Ovary (tissue), 9 donors: ENCODE data around the gene ALDOC. TPM values are rescaled to one million over a fixed set of nuclear protein-coding genes. Genes with fewer than 3 reads are reported as not detected.

ENCODE experiments used
- DNase-seq, 5 donors: peaks; one replicate each; pipeline ENCODE4 v3.0.0-alpha.2; 2019 to 2020
- H3K27ac ChIP-seq, 2 donors: fragments of 200-600 bp; one replicate each; pipeline versions ENCODE4 v1.5.1 to v1.8.0; 2019 to 2022
- H3K27me3 ChIP-seq: fragments of 200-600 bp; one replicate; pipeline ENCODE4 v1.8.0; 2022
- H3K36me3 ChIP-seq: fragments of 200-600 bp; sonication (generic); one replicate; pipeline ENCODE4 v1.5.1; 2019
- H3K4me1 ChIP-seq: one replicate; pipeline ENCODE4 v1.8.1; 2013; ENCODE audit warnings: mild to moderate bottlenecking, moderate library complexity; ENCODE audit not compliant: insufficient read depth
- H3K4me3 ChIP-seq: fragments of 200-600 bp; sonication (generic); one replicate; pipeline ENCODE4 v1.5.1; 2017
- H3K9me3 ChIP-seq, 2 donors: fragments of 200-600 bp in 1 of 2; sonication (generic) in 1 of 2; one replicate each; pipeline versions ENCODE4 v1.5.1 to v1.8.1; 2013 to 2019; ENCODE audit warnings: mild to moderate bottlenecking in 1 of 2, moderate library complexity in 1 of 2
- EP300 ChIP-seq: sonication (generic); formaldehyde crosslinking; IDR thresholded peaks from one replicate; pipeline ENCODE4 v1.6.1; 2017; ENCODE audit warnings: antibody characterized with exemption
- POLR2A ChIP-seq: fragments of 450-650 bp; IDR thresholded peaks from one replicate; pipeline ENCODE4 v1.6.1; 2017; ENCODE audit warnings: antibody characterized with exemption, mild to moderate bottlenecking, moderate library complexity
- WGBS, 3 donors: extraction: QIAGEN DNeasy Blood & Tissue Kit in 1 of 3; methylation state at CpG; one replicate each; pipeline versions ENCODE4 v1.1.5 to v1.1.7; 2013 to 2017; 5-methylcytosine and 5-hydroxymethylcytosine counted together
- intact Hi-C, 4 donors: fragments of 100-400 bp; cut with DNase I; formaldehyde crosslinking; loops; one replicate each; pipeline versions ENCODE4 v1.11.0 to v1.15.1; 2022 to 2023
- polyA plus RNA-seq, 2 donors: library from polyadenylated mRNA; stranded (reverse); fragments of 200-250 nt in 1 of 2; fragments of 350-450 nt in 1 of 2; fragmentation: Illumina TruSeq in 1 of 2; extraction: RNeasy Lipid Tissue Mini Kit (QIAGEN cat#74804) in 1 of 2; gene quantifications; one replicate each; pipeline ENCODE4 v1.2.3, GENCODE V29; 2013 to 2014
- total RNA-seq, 7 donors: library from RNA; depleted of rRNA in 2 of 7; stranded (reverse); fragments of >200 nt in 2 of 7; fragmentation: NEBNext Ultra II Directional in 3 of 7; extraction: Animal tissue kit (Norgen Biotek cat#: 25700) in 3 of 7; gene quantifications; one replicate each; pipeline versions ENCODE4 v1.1.0 to v1.2.4, GENCODE V29; 2016 to 2023
- TF ChIP-seq, protein P1 (sequence below), 3 donors: fragments of 450-650 bp in 2 of 3; fragments of 200-600 bp in 1 of 3; IDR thresholded peaks; one replicate each; pipeline versions ENCODE4 v1.5.1 to v1.8.0; 2016 to 2022; ENCODE audit warnings: antibody characterized with exemption in 3 of 3, mild to moderate bottlenecking in 1 of 3
- donor health status: DM: no; HTN: no; CAD: no; lungs with moderate emphysema.
- donor health status: DM: no; HTN: no; CAD: no.
- donor health status: Bipolar disorder and iron deficiency.
- donor health status: DM: yes; HTN: yes; CAD: no.
- donor health status: DM: no; HTN: no; CAD: no.
- donor health status: DM: yes; HTN: yes; CAD: no.

The ALDOC gene
- total and polyA plus RNA-seq, 9 donors, result 17.1 to 71.5 (median 28.4) TPM

DNA sequence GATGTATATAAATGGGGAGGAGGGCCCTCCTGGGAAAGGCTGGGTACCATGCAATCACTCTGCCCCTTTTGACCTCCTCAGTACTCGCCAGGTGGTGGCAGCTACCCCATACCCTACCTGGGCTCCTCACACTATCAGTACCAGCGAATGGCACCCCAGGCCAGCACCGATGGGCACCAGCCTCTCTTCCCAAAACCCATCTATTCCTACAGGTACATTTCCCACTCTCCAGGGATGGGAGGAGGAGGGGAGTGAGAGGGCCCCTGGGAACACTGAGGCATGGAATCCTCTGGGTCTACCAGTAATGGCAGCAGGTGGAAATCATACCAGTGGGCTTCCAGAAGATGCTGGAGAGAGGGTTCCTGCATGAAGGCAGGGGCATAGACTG is 47.7 kb downstream of the ALDOC start:
- DNase-seq, result no peak
- Histone ChIP-seq H3K27ac (no peak overlapping the region), H3K9me3 (no peaks in the 10 kb centered on the region), H3K36me3 (no peaks in the 10 kb centered on the region), H3K4me1 (no peaks in the 10 kb centered on the region), H3K4me3 (no peak overlapping the region), H3K27me3 (no peaks in the 10 kb centered on the region)
- intact Hi-C loops, result no loop called here
- TF ChIP-seq POLR2A (no peak), EP300 (no peak)
- TF ChIP-seq, protein P1, sequence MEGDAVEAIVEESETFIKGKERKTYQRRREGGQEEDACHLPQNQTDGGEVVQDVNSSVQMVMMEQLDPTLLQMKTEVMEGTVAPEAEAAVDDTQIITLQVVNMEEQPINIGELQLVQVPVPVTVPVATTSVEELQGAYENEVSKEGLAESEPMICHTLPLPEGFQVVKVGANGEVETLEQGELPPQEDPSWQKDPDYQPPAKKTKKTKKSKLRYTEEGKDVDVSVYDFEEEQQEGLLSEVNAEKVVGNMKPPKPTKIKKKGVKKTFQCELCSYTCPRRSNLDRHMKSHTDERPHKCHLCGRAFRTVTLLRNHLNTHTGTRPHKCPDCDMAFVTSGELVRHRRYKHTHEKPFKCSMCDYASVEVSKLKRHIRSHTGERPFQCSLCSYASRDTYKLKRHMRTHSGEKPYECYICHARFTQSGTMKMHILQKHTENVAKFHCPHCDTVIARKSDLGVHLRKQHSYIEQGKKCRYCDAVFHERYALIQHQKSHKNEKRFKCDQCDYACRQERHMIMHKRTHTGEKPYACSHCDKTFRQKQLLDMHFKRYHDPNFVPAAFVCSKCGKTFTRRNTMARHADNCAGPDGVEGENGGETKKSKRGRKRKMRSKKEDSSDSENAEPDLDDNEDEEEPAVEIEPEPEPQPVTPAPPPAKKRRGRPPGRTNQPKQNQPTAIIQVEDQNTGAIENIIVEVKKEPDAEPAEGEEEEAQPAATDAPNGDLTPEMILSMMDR (IDR thresholded peaks at IDR 0.05), result no peak
- 86 to 91% (median 88%) methylated on average over 3 of the region's 3 CpGs for WGBS, 3 donors

DNA sequence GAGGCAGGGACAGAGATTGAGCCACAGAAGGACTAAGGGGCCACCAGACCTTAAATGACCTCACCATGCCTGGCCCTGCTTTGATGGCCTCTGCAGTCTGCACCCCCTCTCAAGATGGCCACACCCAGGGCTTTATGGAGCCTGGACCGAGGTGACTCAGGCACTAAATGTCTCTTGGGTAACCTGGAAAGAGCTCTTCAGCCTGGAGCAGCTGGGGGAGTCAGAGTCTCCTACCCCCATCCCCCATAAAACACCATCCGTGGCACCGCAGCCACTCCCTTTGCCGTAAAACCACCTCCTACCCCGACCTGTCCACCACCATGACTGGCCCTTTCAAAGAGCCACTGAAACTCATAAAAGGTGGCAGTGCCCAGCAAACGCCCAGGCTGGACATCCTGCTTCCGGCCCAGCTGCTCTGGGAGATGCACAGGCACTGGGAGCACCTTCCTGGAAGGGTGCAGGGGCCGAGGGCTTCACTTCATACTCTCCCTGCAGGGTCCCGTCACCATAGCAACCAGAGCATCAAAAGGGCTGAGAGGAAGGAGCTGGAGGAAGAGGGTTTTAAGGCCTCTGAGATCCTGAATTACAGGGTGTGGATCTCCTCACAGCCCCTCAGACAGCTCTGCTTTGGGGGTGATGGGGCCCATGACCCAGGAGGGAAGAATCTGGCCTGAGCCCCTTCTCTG is 48.2 kb downstream of the ALDOC start:
- intact Hi-C loops, result no loop called here
- H3K4me3 ChIP-seq, result no peak overlapping the region
- DNase-seq, result no peak
- no peaks in the 10 kb centered on the region for H3K4me1 ChIP-seq
- no peak overlapping the region for H3K27ac ChIP-seq
- WGBS, 3 donors, result 61 to 79% (median 68%) methylated on average over 9 of the region's 9 CpGs
- H3K9me3 ChIP-seq, result no peaks in the 10 kb centered on the region
- TF ChIP-seq EP300, result no peak
- TF ChIP-seq, protein P1 (IDR thresholded peaks at IDR 0.05), result no peak
- TF ChIP-seq POLR2A, result no peak
- no peaks in the 10 kb centered on the region for H3K27me3 ChIP-seq
- H3K36me3 ChIP-seq, result no peaks in the 10 kb centered on the region

DNA sequence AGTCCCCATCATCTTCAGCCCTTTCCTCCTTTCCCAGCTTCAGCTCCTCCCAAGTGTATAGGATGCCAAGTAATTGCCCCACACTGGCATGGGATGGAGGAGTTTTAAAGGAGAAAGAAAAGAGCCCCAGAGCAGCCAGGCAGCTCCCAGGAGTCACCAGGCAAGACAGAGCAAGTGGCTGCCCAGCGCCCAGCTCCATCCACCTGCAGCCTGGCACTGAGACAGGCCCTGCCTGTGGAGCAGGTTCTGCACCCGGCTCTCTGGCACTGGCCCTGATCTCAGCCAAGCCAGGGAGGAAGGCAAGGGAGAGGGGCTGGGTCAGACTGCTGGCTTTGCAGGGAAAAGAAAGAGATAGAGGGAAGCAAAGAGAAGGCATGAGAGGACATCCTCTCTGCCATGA is 48.8 kb downstream of the ALDOC start:
- DNase-seq, result no peak
- Histone ChIP-seq H3K4me3 (no peak overlapping the region), H3K4me1 (no peaks in the 10 kb centered on the region), H3K36me3 (no peaks in the 10 kb centered on the region), H3K27me3 (no peaks in the 10 kb centered on the region), H3K9me3 (no peaks in the 10 kb centered on the region), H3K27ac (no peak overlapping the region)
- TF ChIP-seq, protein P1 (IDR thresholded peaks at IDR 0.05), result no peak
- TF ChIP-seq EP300, result no peak
- TF ChIP-seq POLR2A, result no peak
- WGBS, 3 donors, result 83 to 90% (median 86%) methylated on average over 2 of the region's 2 CpGs
- intact Hi-C loops, result no loop called here

DNA sequence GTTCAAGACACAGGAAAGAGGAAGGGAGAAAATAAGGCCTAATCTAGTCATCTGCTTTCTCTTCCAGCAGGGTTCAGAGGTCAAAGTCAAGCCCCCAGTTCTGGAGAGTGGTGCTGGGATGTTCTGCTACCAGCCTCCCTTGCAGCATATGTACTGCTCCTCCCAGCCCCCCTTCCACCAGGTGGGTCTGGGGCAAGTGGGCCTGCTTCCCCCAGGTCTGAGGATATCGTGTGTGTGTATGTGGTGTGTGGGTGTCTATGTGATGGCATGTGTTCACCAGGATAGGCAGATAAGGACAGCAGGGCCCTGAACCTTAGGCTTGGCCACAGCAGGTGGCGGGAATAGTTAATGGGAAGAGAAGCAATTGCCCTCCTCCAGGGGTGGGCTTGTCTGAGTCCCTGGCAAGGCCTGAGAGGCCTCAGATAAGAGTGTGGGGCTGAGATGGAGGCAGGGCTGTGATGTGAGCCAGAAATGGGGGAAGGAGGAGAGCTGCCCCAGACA is 49.5 kb downstream of the ALDOC start:
- Histone ChIP-seq H3K4me3 (no peak overlapping the region), H3K4me1 (no peaks in the 10 kb centered on the region), H3K27me3 (no peaks in the 10 kb centered on the region), H3K27ac (no peak overlapping the region), H3K36me3 (no peaks in the 10 kb centered on the region), H3K9me3 (no peaks in the 10 kb centered on the region)
- intact Hi-C loops, result no loop called here
- WGBS, 3 donors, result 88 to 95% (median 95%) methylated on average over 2 of the region's 2 CpGs
- no peak for DNase-seq
- no peak for TF ChIP-seq EP300
- no peak for TF ChIP-seq POLR2A
- TF ChIP-seq, protein P1 (IDR thresholded peaks at IDR 0.05), result no peak
